ENCODE data around the gene SERTM1. TPM values are rescaled to one million over a fixed set of nuclear protein-coding genes. Genes with fewer than 3 reads are reported as not detected.

The SERTM1 gene
- total RNA-seq, 1 donor from 2014 or later: 0.09 TPM

GRCh38 chr13:36717966-36718545 lies 44.2 kb downstream of the SERTM1 start:
- no peak for TF ChIP-seq CTCF (conservative IDR thresholded peaks at IDR 0.05)
- no peak overlapping the region for H3K4me3 Mint-ChIP-seq
- no peaks in the 10 kb centered on the region for H3K36me3 Mint-ChIP-seq (ENCODE audit: low read depth)
- no peak for DNase-seq (ENCODE audit: low read depth, low spot score)
- peaks cover 6% of the 10 kb centered on the region for H3K4me1 Mint-ChIP-seq
- no peaks in the 10 kb centered on the region for H3K9me3 Mint-ChIP-seq
- no peaks in the 10 kb centered on the region for H3K27me3 Mint-ChIP-seq (ENCODE audit: low read depth)
- no peak overlapping the region for H3K27ac Mint-ChIP-seq (ENCODE audit: unreplicated experiment)

GRCh38 chr13:36718686-36719085 lies 44.9 kb downstream of the SERTM1 start:
- TF ChIP-seq CTCF (conservative IDR thresholded peaks at IDR 0.05): no peak
- H3K4me3 Mint-ChIP-seq: no peak overlapping the region
- no peak overlapping the region for H3K27ac Mint-ChIP-seq (ENCODE audit: unreplicated experiment)
- no peaks in the 10 kb centered on the region for H3K27me3 Mint-ChIP-seq (ENCODE audit: low read depth)
- H3K36me3 Mint-ChIP-seq (ENCODE audit: low read depth): no peaks in the 10 kb centered on the region
- no peak for DNase-seq (ENCODE audit: low read depth, low spot score)
- H3K9me3 Mint-ChIP-seq: no peaks in the 10 kb centered on the region
- peaks cover 6% of the 10 kb centered on the region for H3K4me1 Mint-ChIP-seq

GRCh38 chr13:36724141-36724540 lies 50.3 kb downstream of the SERTM1 start:
- no peaks in the 10 kb centered on the region for H3K9me3 Mint-ChIP-seq
- DNase-seq (ENCODE audit: low read depth, low spot score): no peak
- TF ChIP-seq CTCF (conservative IDR thresholded peaks at IDR 0.05): no peak

GRCh38 chr13:36725936-36726335 lies 52.1 kb downstream of the SERTM1 start:
- no peak overlapping the region for H3K4me3 Mint-ChIP-seq
- DNase-seq (ENCODE audit: low read depth, low spot score): no peak
- no peaks in the 10 kb centered on the region for H3K27me3 Mint-ChIP-seq (ENCODE audit: low read depth)
- no peak for TF ChIP-seq CTCF (conservative IDR thresholded peaks at IDR 0.05)
- no peaks in the 10 kb centered on the region for H3K4me1 Mint-ChIP-seq
- no peak overlapping the region for H3K27ac Mint-ChIP-seq (ENCODE audit: unreplicated experiment)
- no peaks in the 10 kb centered on the region for H3K9me3 Mint-ChIP-seq
- H3K36me3 Mint-ChIP-seq (ENCODE audit: low read depth): no peaks in the 10 kb centered on the region

More at GRCh38 chr13:36724141-36724540, 50.3 kb downstream of the SERTM1 start:
- H3K27ac Mint-ChIP-seq (ENCODE audit: unreplicated experiment): no peak overlapping the region
- H3K36me3 Mint-ChIP-seq (ENCODE audit: low read depth): no peaks in the 10 kb centered on the region
- no peaks in the 10 kb centered on the region for H3K4me1 Mint-ChIP-seq
- H3K4me3 Mint-ChIP-seq: no peak overlapping the region
- H3K27me3 Mint-ChIP-seq (ENCODE audit: low read depth): no peaks in the 10 kb centered on the region

- Mint-ChIP-seq H3K4me1 (no peaks in the 10 kb centered on the region), H3K36me3 (ENCODE audit: low read depth) (no peaks in the 10 kb centered on the region), H3K27me3 (ENCODE audit: low read depth) (no peaks in the 10 kb centered on the region), H3K27ac (ENCODE audit: unreplicated experiment) (no peak overlapping the region), H3K4me3 (no peak overlapping the region), H3K9me3 (no peaks in the 10 kb centered on the region)
- TF ChIP-seq CTCF (conservative IDR thresholded peaks at IDR 0.05): no peak
- no peak for DNase-seq (ENCODE audit: low read depth, low spot score)
Measured at GRCh38 chr13:36728006-36728405, 54.2 kb downstream of the SERTM1 start.

All from neural crest cell (in vitro differentiated cells).